Superior temporal gyrus (tissue), 1 donor: Measurements from ENCODE around the gene RBM6.
"Not testable (repeated sequence)": the region's sequence is repeated elsewhere in the genome, so short reads cannot be mapped to it uniquely, and the experiment has no call there.

ENCODE experiments used
- DNase-seq: peaks from one replicate; pipeline ENCODE4 v3.0.0-alpha.2; 2016; ENCODE audit errors: extremely low spot score

RBM6 gene

GRCh38 chr3:49939858-49940666 lies at the start of gene RBM6:
TSS of gene RBM6 (plus strand) at chr3:49940150. CDS start at chr3:49962642, 22,492 bp downstream.
- peak; percentile 98 for DNase-seq

GRCh38 chr3:49895791-49896190 lies 44.2 kb upstream of the RBM6 start:
- no peak for DNase-seq

DNA sequence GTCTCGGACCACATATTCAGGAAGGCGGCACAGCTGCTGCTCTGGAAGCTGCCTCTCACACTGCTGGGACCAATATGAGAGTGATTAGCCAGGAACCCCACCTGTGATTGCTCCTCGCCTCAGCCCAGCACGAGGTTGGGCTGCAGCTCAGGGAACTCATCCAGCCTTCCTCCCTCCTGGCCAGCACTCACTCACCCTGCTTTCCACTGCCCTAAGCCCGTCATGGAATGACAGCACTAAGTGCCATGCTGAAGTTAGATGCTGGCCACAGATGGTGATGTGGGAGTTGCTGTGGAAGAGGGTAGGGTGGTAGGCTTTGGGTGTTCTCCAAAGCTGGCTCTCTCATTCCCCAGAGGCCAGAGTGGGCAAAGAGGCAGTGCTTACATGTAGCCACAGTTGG lies 43.6 kb upstream of the RBM6 start:
- DNase-seq: no peak

GRCh38 chr3:49898991-49899390 lies 41.0 kb upstream of the RBM6 start:
- DNase-seq: no peak

DNA sequence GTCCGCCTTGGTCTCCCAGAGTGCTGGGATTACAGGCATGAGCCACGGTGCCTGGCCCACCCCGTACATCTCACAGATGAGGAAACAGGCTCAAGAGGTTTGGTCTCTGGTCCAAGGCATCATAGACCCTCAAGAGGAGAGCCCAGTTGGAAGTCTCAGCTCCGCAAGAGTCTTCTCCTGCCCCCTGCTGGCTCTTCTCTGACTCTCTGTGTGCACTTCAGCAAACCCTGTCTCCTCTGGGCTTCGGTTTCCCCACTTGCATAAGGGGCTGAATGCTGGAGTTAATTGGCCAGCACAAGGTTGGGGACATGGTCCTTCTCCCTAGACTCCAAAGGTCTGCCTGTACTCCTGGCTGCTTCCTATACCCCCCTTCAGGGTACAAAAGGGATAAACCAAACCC lies 40.1 kb upstream of the RBM6 start:
- no peak for DNase-seq

DNA sequence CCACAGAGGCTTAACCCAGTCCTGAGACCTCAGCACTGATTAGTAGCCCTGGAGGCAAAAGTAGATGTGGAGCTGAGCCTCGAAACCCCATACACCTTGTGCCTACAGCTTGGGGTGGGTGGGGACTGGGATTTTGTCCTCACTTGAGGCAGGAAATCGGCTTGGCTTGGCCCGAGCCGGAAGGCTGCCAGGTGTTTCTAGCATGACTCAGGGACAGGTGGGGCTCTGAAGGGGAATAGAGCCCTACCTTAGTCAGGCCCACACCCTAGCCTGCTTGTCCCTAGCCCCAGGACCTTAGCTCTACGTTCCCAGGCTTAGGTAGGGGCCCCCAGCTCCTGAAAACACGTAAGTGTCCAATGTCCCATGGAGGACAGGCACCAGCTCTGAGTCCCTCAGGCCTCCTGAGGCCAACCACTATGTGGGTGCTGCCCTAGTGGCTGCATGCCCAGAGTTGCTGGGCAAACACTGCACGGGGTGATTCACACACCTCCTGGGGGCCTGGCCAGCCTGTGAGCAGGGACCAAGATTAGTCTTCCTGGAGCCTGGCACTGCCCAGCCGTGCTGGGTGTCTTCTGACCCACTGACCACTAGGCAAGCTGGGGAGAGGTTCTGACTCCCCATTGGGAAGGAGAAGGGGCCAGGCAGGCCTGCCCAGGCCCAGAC lies 39.3 kb upstream of the RBM6 start:
- no peak for DNase-seq

DNA sequence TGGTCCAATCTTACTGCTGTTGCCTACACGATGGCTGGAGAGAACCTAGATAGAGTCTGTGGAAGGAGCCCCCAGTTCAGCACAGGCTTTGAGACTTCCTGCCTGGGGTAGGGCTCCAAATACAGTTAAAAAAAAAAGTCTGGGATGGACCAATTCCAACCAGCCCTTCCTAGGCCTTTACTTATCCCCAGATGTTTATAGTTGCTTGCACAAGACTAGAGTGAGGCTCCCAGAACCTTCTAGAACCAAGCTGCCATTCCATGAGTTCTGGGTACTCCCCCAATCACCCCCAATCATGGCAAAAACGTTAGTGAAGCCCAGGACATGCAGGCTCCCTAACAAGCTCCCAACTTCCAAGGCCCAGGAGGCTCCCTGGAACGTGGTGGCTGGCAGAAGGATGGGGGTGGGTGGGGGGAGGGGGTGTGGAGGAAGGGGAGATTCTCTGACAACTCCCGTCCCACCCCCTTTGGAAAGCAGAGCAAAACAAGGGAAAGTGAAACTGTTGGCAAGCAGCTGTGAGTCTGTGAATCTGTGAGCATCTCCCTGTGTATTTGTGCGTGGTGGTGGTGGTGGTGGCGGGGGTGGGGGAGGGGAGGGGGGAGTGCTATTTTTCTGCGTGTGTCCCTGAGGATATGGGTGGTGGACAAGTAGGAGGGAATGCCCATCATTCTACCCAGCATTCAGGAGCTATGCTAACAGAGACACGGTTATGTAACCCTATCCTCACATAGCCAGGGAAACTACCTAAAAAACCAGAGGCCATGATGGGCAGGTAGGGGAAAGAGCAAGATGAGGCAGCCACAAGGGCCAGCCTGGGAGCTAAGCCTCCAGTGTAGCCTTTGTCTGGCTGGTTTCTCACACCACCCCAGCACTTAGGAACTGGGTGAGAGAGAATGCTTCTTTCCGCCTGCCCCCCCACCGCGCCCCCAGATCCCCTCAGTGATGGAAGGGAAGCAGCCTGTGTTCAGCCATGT lies 38.3 kb upstream of the RBM6 start:
- no peak for DNase-seq

DNA sequence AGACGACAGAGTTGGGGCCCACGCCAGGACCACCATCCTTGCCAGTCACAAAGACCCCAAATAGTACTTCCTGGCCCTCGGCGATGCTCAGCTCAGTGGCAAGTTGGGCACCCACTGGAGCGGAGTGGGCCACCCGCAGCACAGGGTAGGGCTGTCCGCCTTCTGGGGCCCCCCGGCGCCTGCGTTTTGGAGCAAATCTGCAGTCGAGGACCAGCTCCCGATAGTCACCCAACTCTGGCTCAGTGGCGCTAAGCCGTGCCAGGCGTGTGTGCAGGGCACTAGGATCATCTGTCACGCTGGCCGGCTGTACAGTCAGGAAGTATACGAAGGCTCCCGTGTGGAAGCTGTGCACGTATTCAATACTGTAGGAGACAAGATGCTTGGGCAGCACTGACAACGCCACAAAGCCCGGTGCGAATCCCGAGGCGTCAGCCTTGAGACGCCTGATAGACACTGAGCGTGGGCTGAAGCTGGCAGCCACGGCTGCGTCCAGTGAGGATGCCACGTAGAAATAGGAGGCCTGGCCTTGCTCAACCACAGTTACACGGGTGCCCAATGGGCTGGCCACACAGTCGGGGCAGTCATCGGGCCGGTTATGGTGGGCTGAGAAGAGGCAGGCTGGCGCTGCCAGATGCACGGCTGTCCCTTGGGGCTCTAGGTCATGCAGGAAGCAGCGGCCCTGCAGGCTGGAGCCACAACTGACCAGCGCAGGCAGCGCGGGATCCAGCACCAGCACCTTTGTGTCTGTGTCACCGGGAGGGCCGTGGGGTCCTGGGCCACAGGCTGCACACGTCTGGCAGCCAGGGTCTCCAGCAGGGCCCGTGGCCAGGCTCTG lies 37.2 kb upstream of the RBM6 start:
- DNase-seq: no peak

DNA sequence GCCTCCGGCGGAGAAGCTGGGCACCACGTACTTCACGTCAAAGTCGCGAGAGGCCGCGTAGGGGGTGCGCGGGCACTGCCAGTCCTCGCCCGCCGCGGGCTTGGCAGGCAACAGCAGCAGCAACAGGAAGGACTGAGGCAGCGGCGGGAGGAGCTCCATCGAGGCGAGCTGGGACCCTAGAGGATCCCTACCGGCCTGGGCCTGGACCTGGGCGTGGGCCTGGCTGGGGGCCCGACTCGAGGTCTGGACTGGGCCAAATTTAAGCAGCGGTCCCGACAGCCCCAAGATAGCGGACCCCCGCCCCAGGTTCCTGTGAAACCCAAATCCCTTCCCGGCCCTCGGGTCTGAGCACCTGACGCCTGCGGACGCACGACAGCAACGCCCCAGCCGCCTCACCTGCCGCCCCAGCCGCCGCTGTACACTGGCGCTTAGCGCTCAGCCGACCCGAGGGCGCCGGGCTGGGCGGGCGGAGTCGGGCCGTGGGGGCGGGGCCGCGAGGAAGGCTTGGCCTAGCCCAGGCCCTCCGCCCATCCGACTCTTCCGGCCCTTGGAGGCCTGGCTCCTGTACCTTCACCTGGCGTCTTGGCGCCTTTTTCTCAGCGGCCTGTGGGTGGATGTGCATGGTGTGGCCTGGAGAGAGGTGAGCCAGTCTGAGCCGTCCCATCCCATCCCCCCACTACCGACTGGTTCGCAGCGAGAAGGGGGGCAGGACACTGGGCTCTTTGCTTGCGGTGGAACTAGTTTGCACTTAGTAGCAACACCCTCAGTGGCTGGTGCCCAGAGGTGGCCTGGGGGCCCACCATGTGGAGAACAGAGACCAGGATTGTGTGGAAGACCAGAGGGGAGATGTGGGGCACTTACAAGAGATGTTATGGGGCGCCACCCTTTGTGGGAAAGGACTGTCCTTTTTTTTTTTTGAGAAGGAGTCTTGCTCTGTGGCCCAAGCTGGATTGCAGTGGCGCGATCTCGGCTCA lies 36.2 kb upstream of the RBM6 start, which contains the start of gene MST1R:
Gene MST1R, minus strand, starts transcription at position 423 of the 974 bp plus-strand sequence. Its CDS starts 264 bp downstream, at position 159.
- no peak for DNase-seq

GRCh38 chr3:49904448-49904847 lies 35.5 kb upstream of the RBM6 start:
- not testable (repeated sequence) for DNase-seq

GRCh38 chr3:49906073-49906743 lies 33.7 kb upstream of the RBM6 start:
- DNase-seq: peak; percentile 67

DNA sequence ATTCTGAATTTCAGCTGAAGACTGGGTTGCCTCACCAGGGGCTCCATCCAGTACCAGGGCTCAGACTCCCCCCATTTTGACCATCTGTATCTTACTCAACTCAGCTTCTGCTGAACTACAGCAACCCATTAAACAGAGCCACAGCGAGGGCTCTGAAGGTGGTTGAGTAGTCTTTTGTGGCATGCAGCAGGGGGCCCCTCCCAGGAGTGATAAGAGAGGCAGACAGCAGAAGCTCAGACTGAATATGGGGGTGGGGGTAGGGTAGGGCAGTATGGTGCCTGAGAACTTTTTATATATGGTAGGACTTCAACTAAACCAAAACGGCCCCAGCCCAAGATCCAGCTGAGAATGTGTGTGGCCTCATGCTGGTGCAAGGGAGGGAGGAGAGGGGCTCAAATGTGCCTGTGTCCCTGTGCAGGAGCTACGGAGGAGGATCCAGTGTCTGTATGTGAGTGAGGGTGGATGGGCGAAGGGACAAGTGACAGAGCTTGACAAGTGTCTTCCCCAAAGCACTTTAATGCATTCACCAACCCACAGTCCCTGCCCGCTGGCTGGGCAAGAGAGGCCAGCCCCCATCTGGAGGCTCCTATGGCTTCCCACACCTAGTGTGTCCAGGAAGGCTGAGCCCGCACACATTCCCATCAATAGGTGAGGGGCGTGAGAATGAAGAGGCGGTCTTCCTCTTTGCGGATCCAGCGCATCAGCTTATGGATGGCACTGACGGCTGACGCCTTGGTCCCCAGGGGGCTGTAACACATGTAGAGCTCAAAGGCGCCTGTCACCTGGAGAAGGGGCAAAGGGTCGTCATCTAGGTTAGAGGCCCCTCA lies 31.4 kb upstream of the RBM6 start:
- DNase-seq: no peak

DNA sequence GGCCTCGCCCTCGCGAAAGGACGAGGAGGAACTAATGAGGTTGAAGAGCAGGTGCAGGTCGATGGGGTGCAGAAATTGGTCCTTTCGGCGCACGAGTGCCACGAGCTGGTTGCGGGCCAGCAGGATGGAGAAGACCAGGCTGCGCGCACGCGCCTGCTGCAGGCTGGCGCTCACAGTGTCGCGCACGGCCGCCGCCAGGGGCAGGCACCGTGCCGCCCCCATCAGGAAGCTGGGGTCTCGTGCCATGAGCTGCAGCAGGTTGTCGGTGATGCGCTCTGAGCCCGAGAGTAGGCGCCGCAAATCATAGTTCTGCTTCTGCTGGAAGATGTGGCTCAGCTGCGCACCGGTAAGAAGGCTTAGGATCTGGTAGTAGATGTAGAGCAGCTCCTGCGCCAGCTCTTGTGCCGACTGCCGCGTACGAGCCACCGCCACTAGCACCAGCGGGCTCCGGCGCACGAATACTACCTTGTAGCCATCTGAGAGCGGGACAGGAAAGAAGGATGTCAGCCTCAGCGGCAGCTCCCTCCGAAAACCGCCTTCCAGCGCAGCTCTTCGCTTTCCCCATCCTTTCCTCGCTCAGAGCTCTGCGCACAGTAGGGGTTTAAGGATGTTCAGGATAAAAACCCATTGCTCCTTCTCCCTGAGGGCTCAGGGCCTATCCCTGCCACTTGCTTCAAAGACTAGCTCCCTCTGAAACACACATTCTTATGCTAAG lies 29.4 kb upstream of the RBM6 start:
- DNase-seq: no peak

DNA sequence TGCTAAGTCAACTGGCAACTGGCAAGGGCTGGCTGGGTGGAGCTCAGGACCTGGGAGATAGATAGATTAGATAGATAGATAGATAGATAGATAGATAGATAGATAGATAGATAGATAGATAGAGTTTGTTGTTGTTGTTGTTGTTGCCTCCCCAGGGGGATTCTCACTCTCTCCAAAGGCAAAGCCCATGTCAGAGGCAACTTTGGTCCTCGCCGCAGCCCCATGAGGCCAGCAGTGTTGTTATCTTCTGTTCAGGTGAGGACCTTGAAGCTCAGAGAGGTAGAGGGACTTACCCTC lies 28.9 kb upstream of the RBM6 start:
- no peak for DNase-seq

DNA sequence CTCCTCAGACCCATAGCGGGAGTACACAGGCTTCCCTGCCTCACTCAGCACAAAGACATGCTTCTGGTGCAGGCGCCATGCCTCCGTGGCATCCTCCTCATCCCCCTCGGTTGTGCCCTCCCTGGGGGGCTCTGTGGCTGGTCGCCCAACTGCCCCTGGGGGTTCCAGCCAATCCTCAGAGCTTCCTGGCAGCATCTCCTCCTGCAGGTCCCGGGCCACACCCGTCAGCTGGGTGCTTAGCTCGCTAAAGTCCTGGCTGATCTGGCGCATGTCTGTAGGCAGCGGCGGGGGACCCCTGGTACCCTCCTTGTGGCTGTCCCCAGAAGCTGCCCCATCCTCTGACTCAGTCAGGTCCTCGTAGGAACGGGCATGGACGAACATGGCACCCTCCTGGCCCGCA lies 28.3 kb upstream of the RBM6 start:
- DNase-seq: no peak

DNA sequence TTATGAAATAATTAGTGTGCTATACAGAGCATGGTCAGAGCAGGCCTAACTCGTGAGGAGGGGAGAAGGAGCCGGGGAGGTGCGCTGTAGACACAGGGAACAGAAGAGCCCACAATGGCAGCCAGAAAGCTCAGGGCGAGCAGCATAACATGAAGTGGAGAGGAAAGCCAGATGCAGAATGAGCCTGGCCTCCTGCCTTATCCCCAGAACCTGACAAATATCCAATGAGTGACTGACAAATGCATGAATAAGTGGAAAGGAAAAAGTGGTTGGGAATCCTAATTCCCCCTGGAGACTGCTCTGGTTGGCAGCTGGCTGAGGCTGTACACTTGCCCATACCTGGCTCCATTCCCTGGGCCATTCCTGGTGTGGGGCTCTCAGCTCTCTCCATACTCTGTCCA lies 27.1 kb upstream of the RBM6 start:
- DNase-seq: no peak

GRCh38 chr3:49914906-49915305 lies 25.0 kb upstream of the RBM6 start:
- DNase-seq: no peak

- DNase-seq: no peak
These were observed 23.3 kb upstream of the RBM6 start for GRCh38 chr3:49916686-49917085.
